ENCODE data around the gene ONECUT2.

GRCh38 chr18:57431467-57432080 is 3.6 kb upstream of the ONECUT2 start:
- TF ChIP-seq POLR2A (IDR thresholded peaks at IDR 0.05) = no peak
- TF ChIP-seq CTCF (IDR thresholded peaks at IDR 0.05) = no peak
- TF ChIP-seq POLR2AphosphoS5 (IDR thresholded peaks at IDR 0.05) = no peak
- no peak for TF ChIP-seq EP300 (IDR thresholded peaks at IDR 0.05)
